CD4-positive, alpha-beta T cell treated with Interleukin-17A for 4 hours (primary cell): ENCODE data around the gene RGS16.

ENCODE experiments used
- DNase-seq: peaks from one replicate; pipeline ENCODE4 v3.0.0-alpha.2; 2020; ENCODE audit warnings: mixed read lengths

The RGS16 gene

GRCh38 chr1:182604175-182605164 lies at the start of gene RGS16:
Gene RGS16, minus strand, starts transcription at chr1:182604389. Its CDS starts 130 bp downstream, at chr1:182604259.
- peak; percentile 97 for DNase-seq

- DNase-seq: no peak
Measured at GRCh38 chr1:182653986-182654385, 49.8 kb upstream of the RGS16 start.

- no peak for DNase-seq
Measured at GRCh38 chr1:182652933-182653332, 48.7 kb upstream of the RGS16 start.

- DNase-seq: no peak
Measured at GRCh38 chr1:182651339-182651724, 47.1 kb upstream of the RGS16 start.

- DNase-seq: no peak
Measured at GRCh38 chr1:182650678-182651338, 46.6 kb upstream of the RGS16 start.

- no peak for DNase-seq
Measured at GRCh38 chr1:182649041-182649440, 44.9 kb upstream of the RGS16 start.

- DNase-seq: no peak
Measured at GRCh38 chr1:182646739-182647138, 42.5 kb upstream of the RGS16 start.

- DNase-seq: no peak
Measured at GRCh38 chr1:182644886-182645285, 40.7 kb upstream of the RGS16 start.

GRCh38 chr1:182643699-182644098 lies 39.5 kb upstream of the RGS16 start:
- DNase-seq: no peak

- no peak for DNase-seq
Measured at GRCh38 chr1:182642461-182642860, 38.3 kb upstream of the RGS16 start.

GRCh38 chr1:182641561-182641960 lies 37.4 kb upstream of the RGS16 start:
- DNase-seq: no peak

- no peak for DNase-seq
Measured at GRCh38 chr1:182639330-182639729, 35.1 kb upstream of the RGS16 start.

GRCh38 chr1:182637769-182638168 lies 33.6 kb upstream of the RGS16 start:
- no peak for DNase-seq

GRCh38 chr1:182635871-182636270 lies 31.7 kb upstream of the RGS16 start:
- DNase-seq: no peak

GRCh38 chr1:182634306-182635072 lies 30.3 kb upstream of the RGS16 start:
- DNase-seq: no peak

- DNase-seq: no peak
Measured at GRCh38 chr1:182633657-182634281, 29.6 kb upstream of the RGS16 start.

GRCh38 chr1:182633031-182633430 lies 28.8 kb upstream of the RGS16 start:
- DNase-seq: no peak

- peak; percentile 31 for DNase-seq
Measured at GRCh38 chr1:182632441-182632857, 28.3 kb upstream of the RGS16 start.

GRCh38 chr1:182631954-182632353 lies 27.8 kb upstream of the RGS16 start:
- DNase-seq: no peak

- DNase-seq: no peak
Measured at GRCh38 chr1:182631053-182631677, 27.0 kb upstream of the RGS16 start.

- DNase-seq: no peak
Measured at GRCh38 chr1:182630586-182630985, 26.4 kb upstream of the RGS16 start.

GRCh38 chr1:182629499-182630096 lies 25.4 kb upstream of the RGS16 start:
- peak; percentile 72 for DNase-seq
